Retinal pigment epithelial cell (primary cell): ENCODE measurements around the gene NR1D2.
"Not testable (repeated sequence)": the region's sequence is repeated elsewhere in the genome, so short reads cannot be mapped to it uniquely, and the experiment has no call there.

Experiments used
- DNase-seq: peaks from one replicate; pipeline ENCODE4 v3.0.0-alpha.2; 2010; ENCODE audit warnings: low read depth
- H3K4me3 ChIP-seq: 2 replicates; pipeline ENCODE4 v1.5.1; 2011; ENCODE audit warnings: mild to moderate bottlenecking, low read length, control low read depth, moderate library complexity
- TF ChIP-seq, protein P1 (sequence below): conservative IDR thresholded peaks from 2 replicates; pipeline ENCODE4 v1.5.1; 2011; ENCODE audit warnings: low read depth, low read length, control low read depth, inconsistent platforms

The NR1D2 gene

DNA sequence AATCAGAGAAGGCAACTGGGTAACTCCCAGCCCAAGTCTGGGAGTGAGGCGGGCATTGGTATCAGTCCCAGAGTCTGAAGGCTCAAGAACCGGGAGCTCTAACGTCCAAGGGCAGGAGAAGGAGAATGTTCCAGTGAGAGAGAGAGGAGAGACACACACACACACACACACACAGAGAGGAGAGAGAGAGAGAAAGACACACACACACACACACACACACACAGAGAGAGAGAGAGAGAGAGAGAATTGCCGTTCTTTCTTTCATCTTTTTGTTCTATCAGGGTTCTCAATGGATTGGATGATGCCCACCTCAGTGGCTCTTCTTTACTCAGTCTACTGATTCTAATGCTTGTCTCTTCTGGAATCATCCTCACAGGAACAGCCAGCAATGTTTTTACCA, 57.0 kb downstream of the NR1D2 start:
- DNase-seq: no peak
- TF ChIP-seq, protein P1, sequence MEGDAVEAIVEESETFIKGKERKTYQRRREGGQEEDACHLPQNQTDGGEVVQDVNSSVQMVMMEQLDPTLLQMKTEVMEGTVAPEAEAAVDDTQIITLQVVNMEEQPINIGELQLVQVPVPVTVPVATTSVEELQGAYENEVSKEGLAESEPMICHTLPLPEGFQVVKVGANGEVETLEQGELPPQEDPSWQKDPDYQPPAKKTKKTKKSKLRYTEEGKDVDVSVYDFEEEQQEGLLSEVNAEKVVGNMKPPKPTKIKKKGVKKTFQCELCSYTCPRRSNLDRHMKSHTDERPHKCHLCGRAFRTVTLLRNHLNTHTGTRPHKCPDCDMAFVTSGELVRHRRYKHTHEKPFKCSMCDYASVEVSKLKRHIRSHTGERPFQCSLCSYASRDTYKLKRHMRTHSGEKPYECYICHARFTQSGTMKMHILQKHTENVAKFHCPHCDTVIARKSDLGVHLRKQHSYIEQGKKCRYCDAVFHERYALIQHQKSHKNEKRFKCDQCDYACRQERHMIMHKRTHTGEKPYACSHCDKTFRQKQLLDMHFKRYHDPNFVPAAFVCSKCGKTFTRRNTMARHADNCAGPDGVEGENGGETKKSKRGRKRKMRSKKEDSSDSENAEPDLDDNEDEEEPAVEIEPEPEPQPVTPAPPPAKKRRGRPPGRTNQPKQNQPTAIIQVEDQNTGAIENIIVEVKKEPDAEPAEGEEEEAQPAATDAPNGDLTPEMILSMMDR: no peak
- no peak overlapping the region for H3K4me3 ChIP-seq

GRCh38 chr3:24003466-24003865, 58.4 kb downstream of the NR1D2 start:
- TF ChIP-seq, protein P1: no peak
- no peak overlapping the region for H3K4me3 ChIP-seq
- DNase-seq: no peak

- no peak for DNase-seq
- H3K4me3 ChIP-seq: no peak overlapping the region
- TF ChIP-seq, protein P1: no peak
Observed at GRCh38 chr3:24004171-24004938, 59.3 kb downstream of the NR1D2 start.

GRCh38 chr3:24005669-24006068, 60.6 kb downstream of the NR1D2 start:
- TF ChIP-seq, protein P1: no peak
- DNase-seq: no peak
- no peak overlapping the region for H3K4me3 ChIP-seq

- DNase-seq, H3K4me3 ChIP-seq: not testable (repeated sequence)
Observed at GRCh38 chr3:24010834-24011233, 65.7 kb downstream of the NR1D2 start.

GRCh38 chr3:24012589-24013269, 67.6 kb downstream of the NR1D2 start:
- TF ChIP-seq, protein P1: no peak
- no peak overlapping the region for H3K4me3 ChIP-seq
- no peak for DNase-seq

GRCh38 chr3:24017305-24017704, 72.2 kb downstream of the NR1D2 start:
- DNase-seq: no peak
- H3K4me3 ChIP-seq: no peak overlapping the region
- TF ChIP-seq, protein P1: no peak
